Spinal cord (tissue), 10 donors: ENCODE measurements around the gene SYF2. TPM values are rescaled to one million over a fixed set of nuclear protein-coding genes. Genes with fewer than 3 reads are reported as not detected.
A peak's percentile ranks its signal among the peaks of the same experiment; 100 is the strongest.
"Not testable (repeated sequence)": the region's sequence is repeated elsewhere in the genome, so short reads cannot be mapped to it uniquely, and the experiment has no call there.

ENCODE experiments used
- DNase-seq, 6 donors: peaks; one replicate each; pipeline versions ENCODE4 v3.0.0 to v3.0.0-alpha.2; 2013 to 2015; ENCODE audit warnings: low spot score in 6 of 6, low read depth in 4 of 6
- H3K27ac ChIP-seq: one replicate; pipeline ENCODE4 v1.5.1; 2013; ENCODE audit warnings: low read depth, low read length, control low read depth
- H3K27me3 ChIP-seq: one replicate; pipeline ENCODE4 v1.6.1; 2013; ENCODE audit warnings: low read length; ENCODE audit not compliant: control insufficient read depth, insufficient read depth
- H3K36me3 ChIP-seq: one replicate; pipeline ENCODE4 v1.6.1; 2013; ENCODE audit warnings: low read length; ENCODE audit not compliant: control insufficient read depth, insufficient read depth
- H3K4me1 ChIP-seq: one replicate; pipeline ENCODE4 v1.6.1; 2013; ENCODE audit warnings: low read length; ENCODE audit not compliant: control insufficient read depth, insufficient read depth
- H3K4me3 ChIP-seq: one replicate; pipeline ENCODE4 v1.5.1; 2013; ENCODE audit warnings: low read depth, low read length, control low read depth
- H3K9me3 ChIP-seq: one replicate; pipeline ENCODE4 v1.6.1; 2013; ENCODE audit warnings: low read length; ENCODE audit not compliant: control insufficient read depth, insufficient read depth
- WGBS: methylation state at CpG from one replicate; pipeline ENCODE4 v1.1.5; 2013; ENCODE audit warnings: missing lambda C conversion rate; ENCODE audit not compliant: insufficient coverage; 5-methylcytosine and 5-hydroxymethylcytosine counted together
- polyA plus RNA-seq, 2 donors: library from polyadenylated mRNA; unstranded; fragments of 120-200 nt; gene quantifications; one replicate each; pipeline ENCODE4 v1.2.1, GENCODE V29; 2013; ENCODE audit not compliant: insufficient read length in 2 of 2
- total RNA-seq, 2 donors: library from RNA; depleted of rRNA in 1 of 2; stranded (reverse); fragments of 120-200 nt in 1 of 2; fragments of >200 nt in 1 of 2; gene quantifications; one replicate each; pipeline versions ENCODE4 v1.2.3 to v1.2.4, GENCODE V29; 2013 to 2014
- donor health status: healthy.

Gene SYF2
- total and polyA plus RNA-seq, 4 donors: 40.9 to 59.4 (median 49.2) TPM

DNA sequence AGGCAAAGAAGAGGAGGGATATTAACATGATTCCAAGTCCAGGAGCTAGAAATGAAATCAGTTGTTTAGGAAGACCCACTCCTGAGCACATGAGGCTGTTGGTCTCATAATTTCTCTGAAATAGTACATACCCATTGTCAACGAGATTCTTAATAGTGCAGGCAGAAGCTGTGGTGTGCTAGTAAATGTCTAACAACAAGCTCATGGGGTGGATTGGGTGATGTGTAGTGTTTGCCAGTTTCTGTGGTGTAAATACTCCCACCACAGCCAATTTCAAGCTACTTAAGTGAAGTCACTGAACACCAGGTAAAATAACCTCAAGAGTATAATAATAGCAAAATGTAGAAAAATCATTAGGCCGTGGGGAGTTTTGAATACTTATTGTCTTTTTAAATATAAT is 42.0 kb downstream of the SYF2 start:
- H3K27ac ChIP-seq: no peak overlapping the region
- peaks cover 25% of the 10 kb centered on the region for H3K27me3 ChIP-seq
- no peaks in the 10 kb centered on the region for H3K4me1 ChIP-seq
- H3K9me3 ChIP-seq: no peaks in the 10 kb centered on the region
- no peaks in the 10 kb centered on the region for H3K36me3 ChIP-seq
- DNase-seq: no peak
- WGBS: no CpG with 5 or more reads among the region's 2 CpGs
- H3K4me3 ChIP-seq: no peak overlapping the region

GRCh38 chr1:25187904-25188303 is 44.4 kb downstream of the SYF2 start:
- not testable (repeated sequence) for H3K27ac ChIP-seq, H3K4me1 ChIP-seq, H3K36me3 ChIP-seq, H3K4me3 ChIP-seq, H3K9me3 ChIP-seq, DNase-seq
- peaks cover 11% of the 10 kb centered on the region for H3K27me3 ChIP-seq
- WGBS: 86% methylated on average over 2 of the region's 3 CpGs

DNA sequence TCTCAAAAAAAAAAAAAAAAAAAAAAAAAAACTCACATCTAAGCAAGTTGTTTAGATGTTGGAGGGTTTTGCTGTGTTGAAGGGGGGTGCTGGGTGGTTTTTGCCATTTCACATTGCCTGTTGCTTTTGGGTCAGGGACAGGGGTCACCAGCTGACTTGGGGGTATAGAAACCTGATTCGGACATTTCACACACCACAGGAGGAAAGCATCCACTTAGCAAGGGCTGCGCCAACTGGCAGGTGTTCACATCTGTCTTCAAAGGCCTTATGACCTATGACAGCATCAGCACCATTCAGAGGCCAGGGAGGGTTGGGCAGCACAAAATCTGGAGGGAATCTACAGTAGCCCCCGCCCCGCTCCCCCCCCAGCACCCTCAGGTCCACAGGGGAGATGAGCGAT is 45.2 kb downstream of the SYF2 start:
- no peaks in the 10 kb centered on the region for H3K9me3 ChIP-seq
- DNase-seq: no peak
- no peak overlapping the region for H3K4me3 ChIP-seq
- peaks cover 4% of the 10 kb centered on the region for H3K36me3 ChIP-seq
- 100% methylated on average over 1 of the region's 5 CpGs for WGBS
- peaks cover 4% of the 10 kb centered on the region for H3K4me1 ChIP-seq
- peaks cover 8% of the 10 kb centered on the region for H3K27me3 ChIP-seq
- no peak overlapping the region for H3K27ac ChIP-seq

- Histone ChIP-seq H3K4me3 (no peak overlapping the region), H3K27me3 (peaks cover 4% of the 10 kb centered on the region), H3K9me3 (no peaks in the 10 kb centered on the region), H3K4me1 (peaks cover 4% of the 10 kb centered on the region), H3K27ac (no peak overlapping the region), H3K36me3 (peaks cover 4% of the 10 kb centered on the region)
- DNase-seq: no peak
- 79% methylated on average over 13 of the region's 14 CpGs for WGBS
Measured at GRCh38 chr1:25186161-25187007, 45.9 kb downstream of the SYF2 start.

GRCh38 chr1:25185409-25186160 is 46.7 kb downstream of the SYF2 start:
- H3K36me3 ChIP-seq: peaks cover 4% of the 10 kb centered on the region
- peaks cover 4% of the 10 kb centered on the region for H3K27me3 ChIP-seq
- peaks cover 4% of the 10 kb centered on the region for H3K4me1 ChIP-seq
- no peak overlapping the region for H3K4me3 ChIP-seq
- 41% methylated on average over 10 of the region's 10 CpGs for WGBS
- H3K27ac ChIP-seq: no peak overlapping the region
- DNase-seq: peak in 1 of 6 donors; percentile 35
- no peaks in the 10 kb centered on the region for H3K9me3 ChIP-seq

DNA sequence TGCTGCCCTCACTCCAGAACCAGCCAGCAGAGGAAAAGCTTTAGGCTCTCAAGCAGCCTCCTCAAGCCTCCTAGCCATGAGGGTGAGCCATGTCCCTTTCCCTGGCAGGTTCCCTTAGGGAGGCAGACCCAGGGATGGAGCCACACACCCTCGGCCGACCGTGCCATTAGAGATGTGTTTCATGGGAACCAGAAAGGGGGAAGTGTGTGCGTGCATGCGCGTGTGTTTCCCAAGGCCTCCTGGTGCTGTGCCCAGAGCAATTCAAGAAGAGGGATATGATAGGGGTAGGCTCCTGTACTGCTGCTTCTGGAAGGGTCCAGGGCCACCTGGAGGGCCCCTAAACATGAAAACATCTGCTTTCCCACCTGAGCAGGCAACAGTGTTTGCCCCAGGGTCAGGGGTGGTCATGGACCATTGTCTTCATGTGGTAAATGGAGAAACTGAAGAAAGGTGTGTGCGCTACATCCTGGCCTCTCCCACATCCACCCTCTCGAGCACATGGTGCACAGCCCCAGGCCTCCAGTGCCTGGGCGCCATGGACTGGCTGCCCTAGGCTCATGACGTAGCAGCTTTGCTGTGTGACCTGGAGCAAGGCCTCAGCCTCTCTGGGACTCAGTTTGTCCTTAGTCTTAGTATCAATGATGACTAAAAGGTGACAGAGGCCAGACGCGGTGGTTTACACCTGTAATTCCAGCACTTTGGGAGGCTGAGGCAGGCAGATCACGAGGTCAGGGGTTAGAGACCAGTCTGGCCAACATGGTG is 48.1 kb downstream of the SYF2 start:
- Histone ChIP-seq H3K4me1 (peaks cover 4% of the 10 kb centered on the region), H3K27ac (no peak overlapping the region), H3K27me3 (peaks cover 4% of the 10 kb centered on the region), H3K4me3 (no peak overlapping the region), H3K9me3 (no peaks in the 10 kb centered on the region), H3K36me3 (peaks cover 4% of the 10 kb centered on the region)
- no peak for DNase-seq
- 73% methylated on average over 7 of the region's 13 CpGs for WGBS

DNA sequence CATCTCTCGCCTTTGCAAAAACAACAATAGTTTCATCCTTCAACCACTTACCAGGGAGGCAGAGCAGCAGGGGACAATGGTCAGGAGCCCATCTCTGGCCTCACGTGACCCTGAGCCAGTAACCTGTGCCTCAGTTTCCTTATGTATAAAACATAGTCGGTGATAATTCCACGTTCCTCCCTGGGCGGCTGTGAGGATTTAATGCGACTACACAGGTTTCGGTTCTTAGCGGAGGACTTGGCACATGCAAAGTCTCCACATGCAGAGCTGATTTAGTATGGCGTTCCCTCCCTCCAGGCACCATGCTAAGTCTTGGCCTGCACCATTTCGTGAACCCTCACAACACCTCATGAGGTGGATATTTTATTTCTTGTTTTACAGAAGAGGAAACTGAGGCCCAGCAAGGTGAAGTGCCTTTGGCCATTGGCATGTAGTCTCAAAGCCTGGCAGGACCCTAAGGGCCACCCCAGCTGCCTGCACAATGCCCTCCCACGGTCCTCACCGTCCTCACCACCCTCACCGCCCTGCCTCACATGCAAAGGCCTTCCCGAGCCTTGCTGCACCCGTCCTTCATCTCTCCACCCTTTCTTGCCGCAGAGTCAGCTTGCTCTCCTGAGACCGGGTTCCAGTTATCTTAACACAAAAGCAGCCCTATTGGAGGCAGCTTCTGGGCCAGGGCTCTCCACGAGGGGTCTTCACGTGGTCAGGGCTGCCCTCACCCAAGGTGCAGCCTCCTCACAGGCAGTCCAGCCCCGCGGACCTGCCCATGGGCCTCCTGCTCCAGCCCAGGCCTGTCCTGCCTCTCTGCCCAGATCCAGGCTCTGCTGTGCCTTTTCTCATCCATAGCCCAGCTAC is 48.9 kb downstream of the SYF2 start:
- Histone ChIP-seq H3K4me3 (no peak overlapping the region), H3K4me1 (peaks cover 4% of the 10 kb centered on the region), H3K27me3 (peaks cover 4% of the 10 kb centered on the region), H3K36me3 (peaks cover 4% of the 10 kb centered on the region), H3K9me3 (no peaks in the 10 kb centered on the region), H3K27ac (no peak overlapping the region)
- WGBS: 90% methylated on average over 19 of the region's 21 CpGs
- DNase-seq: no peak

DNA sequence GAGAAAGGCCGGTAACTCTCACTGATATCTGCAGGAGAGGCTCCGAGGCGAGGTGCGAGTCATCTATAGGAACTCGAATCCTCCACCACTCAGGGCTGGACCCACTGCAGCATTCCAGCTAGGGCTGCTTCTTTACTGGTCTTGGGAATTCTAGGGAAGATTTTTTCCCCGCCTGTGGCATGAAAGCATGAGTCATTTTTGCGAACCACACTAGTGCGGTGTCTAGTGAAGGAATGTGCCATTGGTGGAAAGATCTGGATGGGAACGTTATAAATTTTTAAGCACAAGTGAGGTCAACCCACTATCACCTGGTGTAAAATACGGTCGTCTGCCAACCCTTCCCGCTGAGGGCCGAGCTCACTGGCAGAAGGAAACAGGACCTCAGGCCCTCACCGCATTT is 49.7 kb downstream of the SYF2 start:
- no peak overlapping the region for H3K4me3 ChIP-seq
- peaks cover 1% of the 10 kb centered on the region for H3K9me3 ChIP-seq
- peaks cover 4% of the 10 kb centered on the region for H3K27me3 ChIP-seq
- WGBS: 91% methylated on average over 12 of the region's 14 CpGs
- DNase-seq: no peak
- peaks cover 4% of the 10 kb centered on the region for H3K4me1 ChIP-seq
- H3K27ac ChIP-seq: no peak overlapping the region
- H3K36me3 ChIP-seq: peaks cover 4% of the 10 kb centered on the region

GRCh38 chr1:25180996-25181395 is 51.3 kb downstream of the SYF2 start:
- peaks cover 4% of the 10 kb centered on the region for H3K27me3 ChIP-seq
- peaks cover 4% of the 10 kb centered on the region for H3K4me1 ChIP-seq
- no peak overlapping the region for H3K4me3 ChIP-seq
- 83% methylated on average over 2 of the region's 6 CpGs for WGBS
- no peak for DNase-seq
- peaks cover 4% of the 10 kb centered on the region for H3K9me3 ChIP-seq
- H3K27ac ChIP-seq: no peak overlapping the region
- peaks cover 4% of the 10 kb centered on the region for H3K36me3 ChIP-seq
